NAMALWA (cell line): ENCODE results near the gene RFX7.

Source experiments
- DNase-seq: peaks from one replicate; pipeline ENCODE4 v3.0.0-alpha.2; 2015; ENCODE audit warnings: low spot score

Gene RFX7

DNA sequence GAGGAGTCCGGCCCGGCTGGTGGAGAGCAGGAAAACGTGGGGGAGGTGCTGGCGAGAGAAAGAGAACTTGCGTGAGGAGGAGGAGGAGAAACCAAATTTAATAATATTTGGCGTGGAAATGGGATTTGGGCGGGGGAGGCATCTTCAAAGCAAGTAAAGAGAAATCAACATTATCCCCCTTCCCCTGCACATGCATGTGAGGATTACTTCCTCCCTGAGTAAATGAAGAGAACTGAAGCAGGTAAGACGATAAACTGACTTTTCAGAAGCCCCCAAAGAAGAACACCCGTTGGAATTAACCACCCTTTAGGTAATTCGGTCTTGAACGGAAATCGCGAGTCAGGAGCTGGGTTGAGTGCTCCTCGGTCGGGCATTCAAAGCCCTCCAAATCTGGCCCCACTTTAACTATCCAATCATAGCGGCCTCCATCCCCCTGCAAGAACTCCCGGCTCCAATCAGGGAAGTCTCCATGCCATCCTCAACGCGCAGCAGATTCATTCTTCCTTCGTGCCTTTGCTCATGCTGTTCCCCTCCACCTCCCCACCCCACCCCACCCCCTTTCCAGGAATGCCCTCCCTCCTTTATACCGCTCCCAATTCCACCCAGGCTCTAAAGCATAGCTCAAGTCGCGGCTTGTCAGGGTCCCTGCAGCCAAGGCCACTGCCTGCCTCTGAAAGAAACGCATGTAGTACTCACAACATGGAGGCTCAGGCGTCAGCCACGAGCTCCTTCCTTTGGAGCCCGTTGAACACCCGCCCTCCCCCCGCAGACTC lies 545 bp upstream of the RFX7 start:
- peak; percentile 57 for DNase-seq

DNA sequence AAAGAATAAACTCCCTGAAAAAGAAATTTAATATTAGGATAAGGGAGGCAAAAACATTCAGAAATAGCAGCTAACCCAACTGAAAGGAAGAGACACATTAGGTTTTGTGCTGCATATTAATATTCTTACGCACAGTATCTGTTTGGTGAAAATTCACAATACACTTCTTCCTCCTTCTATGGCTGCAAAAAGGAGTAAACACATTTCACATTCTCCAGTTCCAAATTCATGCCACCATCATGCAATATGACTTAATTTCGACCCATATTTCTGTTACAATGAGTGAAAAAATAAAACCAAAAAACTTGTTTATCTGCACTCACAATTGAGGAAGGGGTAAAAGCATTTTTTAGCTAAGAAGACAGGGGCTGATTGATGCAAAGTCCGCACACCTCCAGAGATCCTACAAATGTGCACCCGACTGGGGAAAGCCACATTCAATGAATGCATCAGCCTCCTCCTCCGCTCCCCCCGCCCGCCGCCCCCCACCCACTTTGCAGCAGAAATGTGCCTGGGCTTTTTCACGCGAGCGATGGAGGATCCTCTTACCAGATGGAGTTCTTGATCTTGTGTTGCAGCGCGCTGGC lies 1.0 kb downstream of the RFX7 start:
- DNase-seq = peak; percentile 62

DNA sequence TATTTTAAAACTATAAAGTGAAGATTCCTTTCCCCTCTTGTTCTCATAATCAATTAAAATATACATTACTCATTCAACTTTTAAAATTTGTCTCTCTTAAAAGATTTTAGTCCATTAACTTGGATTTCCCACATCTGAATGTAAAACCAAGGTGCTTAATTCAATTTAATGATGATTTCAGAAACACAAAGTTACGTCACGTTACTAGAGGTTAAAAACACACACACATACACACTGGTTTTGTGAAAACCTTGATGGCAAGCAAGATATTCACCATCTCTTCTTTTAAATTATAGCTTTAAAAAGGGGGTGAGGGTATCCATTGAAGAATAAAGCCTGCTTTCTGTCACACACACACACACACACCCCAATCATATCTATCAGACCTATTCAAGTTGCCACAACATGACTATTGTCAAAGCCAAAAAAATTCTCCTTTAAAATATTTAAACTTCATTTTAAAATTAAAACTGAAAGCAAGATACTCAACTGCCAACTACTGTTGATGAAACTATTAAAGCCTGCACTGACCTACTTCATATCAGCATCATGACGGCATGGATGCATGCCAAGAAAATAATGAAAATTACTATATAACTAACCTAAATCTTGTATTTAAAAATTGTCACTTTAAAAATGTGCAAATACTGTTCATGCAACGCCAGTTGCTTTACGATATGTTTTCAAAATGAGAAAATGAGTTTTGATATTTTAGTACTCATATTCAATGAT lies 2.1 kb downstream of the RFX7 start:
- DNase-seq = peak; percentile 11

DNA sequence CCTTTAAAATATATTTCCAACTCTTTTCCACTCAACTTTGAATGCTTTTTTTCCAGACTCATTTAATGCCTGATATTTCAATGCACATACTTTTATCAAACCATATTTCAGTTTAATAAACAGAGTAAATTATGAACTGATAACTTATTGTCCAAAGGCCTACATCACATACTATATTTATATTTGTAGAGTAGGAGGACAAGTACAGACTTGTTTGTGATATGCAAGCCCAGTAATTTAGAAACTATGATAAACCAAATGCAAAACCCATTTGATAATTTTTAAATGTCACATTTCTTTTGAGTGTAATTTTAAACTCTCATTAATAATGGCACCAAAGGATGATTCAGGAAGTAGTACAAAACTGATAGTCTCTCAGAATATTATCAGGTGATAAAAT lies 3.3 kb downstream of the RFX7 start:
- DNase-seq = no peak

DNA sequence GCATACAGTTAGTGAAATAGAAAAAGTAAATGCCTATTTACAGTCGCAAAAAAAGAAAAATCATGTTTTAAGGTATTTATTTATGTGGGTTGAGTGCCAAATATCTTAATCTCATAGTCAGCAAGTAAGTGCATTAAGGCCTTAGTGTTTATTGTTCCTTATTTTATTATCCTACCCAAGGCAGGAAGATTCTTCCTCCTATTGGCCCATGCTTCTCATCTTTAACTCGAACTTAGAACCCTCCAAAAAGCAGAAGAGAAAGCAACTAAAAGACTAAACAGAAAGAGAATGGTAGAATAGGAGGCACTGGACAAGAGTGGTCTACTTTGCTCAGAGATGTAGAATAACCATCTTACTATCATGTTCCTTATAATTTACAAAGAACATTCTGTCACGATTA lies 7.5 kb downstream of the RFX7 start:
- no peak for DNase-seq

DNA sequence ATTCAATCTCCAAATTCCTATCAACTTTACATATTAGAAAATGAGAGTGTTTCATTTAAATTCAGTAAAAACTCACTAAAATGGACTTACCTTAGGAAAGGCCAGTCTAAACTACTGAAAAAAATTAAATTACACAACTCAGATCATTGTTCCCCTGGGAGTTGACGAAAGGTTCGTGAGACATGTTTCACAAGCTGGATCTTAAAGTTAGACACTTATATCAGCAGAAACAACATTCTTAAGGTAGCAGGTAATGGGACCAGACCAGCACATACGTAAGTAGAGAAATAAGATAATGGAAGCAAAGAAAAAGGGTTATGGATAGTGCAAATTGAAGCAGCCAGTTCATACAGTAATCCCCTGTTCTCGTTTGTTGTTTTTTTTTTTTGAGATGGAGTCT lies 8.9 kb downstream of the RFX7 start:
- DNase-seq = no peak

DNA sequence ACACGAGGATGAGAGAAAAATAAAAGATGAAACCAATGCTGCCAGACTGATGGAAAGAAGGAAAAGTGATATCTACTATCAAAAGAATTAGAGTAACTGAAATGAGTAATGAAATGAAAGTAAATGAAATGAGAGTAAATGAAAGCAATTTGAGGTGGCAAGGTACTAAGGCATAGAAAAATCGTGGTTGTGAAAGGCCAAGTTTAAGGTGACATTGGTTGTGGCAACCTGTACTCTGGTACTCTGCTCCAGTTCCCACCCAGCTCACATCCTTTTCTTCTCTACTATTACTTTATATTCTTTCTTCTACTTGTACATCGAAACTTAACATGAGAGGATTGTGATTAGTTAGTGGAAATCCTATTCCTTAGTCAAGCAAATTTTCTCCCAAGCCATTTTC lies 10.1 kb downstream of the RFX7 start:
- DNase-seq = no peak

DNA sequence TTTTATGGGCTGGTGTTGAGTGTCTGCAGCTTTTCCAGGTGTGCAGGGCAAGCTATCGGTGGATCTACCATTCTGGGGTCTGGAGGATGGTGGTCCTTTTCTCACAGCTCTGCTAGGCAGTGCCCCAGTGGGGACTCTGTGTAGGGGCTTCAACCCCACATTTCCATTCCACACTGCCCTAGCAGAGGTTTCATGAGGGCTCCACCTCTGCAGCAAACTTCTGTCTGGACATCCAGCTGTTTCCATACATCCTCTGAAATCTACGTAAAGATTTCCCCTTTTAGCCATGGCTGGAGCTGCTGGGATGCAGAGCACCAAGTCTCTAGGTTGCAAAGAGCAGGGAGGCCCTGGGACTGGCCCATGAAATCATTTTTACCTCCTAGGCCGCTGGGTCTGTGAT lies 11.6 kb downstream of the RFX7 start:
- DNase-seq = no peak

DNA sequence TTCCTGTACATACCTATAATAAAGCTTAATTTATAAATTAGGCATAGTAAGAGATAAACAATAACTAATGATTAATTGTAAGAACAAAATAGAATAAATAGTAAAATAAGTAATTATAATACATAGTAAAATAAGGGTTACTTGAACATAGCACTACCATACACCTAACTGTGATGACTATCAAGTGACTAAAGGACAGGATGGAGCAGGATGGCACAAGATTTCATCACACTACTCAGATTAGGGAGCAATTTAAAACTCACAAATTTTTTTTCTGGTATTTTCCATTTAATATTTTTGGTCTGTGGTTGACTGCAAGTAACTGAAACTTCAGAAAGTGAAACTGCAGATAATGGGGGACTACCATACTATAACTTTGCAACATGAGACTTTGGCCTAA lies 14.8 kb downstream of the RFX7 start:
- no peak for DNase-seq

DNA sequence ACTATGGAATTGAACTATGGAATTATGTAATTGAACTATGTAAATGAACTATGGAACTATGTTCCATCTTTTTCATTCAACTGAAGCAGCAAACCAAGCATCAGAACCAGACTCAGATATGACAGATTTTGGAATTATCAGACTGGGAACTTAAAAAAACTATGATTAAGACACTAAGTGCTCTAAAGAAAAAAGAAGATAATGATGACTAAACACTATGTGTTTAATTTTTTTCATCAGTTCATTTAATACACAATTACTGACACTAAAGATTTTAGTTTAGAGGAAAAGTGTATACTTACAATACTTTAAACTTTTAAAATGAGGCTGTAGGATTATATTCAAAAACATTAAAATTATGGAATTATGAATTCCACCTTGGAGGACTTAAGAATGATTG lies 15.3 kb downstream of the RFX7 start:
- DNase-seq = no peak

DNA sequence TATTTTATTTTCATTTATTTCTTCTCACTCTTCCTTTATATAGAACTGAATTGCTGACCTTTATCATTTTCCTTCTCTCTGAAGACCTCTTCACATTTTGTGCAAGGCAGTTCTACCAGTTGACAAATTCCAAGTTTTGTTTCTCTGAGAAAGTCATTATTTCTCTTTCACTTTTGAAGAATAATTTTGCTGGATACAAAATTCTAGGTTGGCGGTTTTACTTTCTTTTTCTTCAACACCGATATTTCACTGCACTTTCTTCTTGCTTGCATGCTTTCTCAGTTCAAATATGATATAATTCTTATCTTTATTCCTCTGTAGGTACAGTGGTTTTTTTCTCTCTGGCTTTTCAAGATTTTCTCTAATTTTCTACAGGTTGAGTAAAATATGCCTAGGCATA lies 15.9 kb downstream of the RFX7 start:
- no peak for DNase-seq

DNA sequence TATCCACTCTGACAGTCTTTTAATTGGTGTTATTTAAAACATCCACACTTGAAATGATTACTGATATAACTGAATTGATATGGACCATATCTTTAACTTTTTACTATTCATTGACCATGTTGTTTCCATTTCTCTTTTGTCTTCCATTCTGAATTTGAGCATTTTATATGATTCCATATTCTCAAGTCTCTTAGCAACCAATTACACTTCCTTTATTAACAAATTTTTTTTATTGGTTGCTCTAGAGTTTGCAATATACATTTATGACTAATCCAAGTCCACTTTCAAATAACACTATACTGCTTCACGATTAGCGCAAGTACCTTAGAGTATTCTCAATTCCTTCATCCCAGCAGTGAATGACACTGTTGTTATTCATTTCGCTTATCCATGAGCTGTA lies 16.4 kb downstream of the RFX7 start:
- DNase-seq = no peak

DNA sequence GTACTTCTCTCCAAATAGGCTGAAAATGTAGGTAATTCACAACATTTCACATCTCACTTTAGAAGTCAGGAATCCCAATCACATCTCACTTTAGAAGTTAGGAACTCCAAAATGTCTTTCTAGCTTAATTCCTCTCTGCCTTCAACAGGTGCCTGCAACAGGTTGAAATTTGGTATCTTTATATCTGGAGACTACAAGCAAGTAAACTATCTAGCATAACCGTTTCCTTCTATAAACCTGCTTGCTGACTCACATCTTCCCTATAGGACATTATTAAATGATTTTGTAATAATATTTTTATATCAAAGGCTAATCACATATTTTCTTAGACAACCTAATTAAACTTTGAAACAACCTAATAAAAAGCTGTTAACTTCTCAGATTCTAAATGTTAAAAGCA lies 18.2 kb downstream of the RFX7 start:
- DNase-seq = no peak

DNA sequence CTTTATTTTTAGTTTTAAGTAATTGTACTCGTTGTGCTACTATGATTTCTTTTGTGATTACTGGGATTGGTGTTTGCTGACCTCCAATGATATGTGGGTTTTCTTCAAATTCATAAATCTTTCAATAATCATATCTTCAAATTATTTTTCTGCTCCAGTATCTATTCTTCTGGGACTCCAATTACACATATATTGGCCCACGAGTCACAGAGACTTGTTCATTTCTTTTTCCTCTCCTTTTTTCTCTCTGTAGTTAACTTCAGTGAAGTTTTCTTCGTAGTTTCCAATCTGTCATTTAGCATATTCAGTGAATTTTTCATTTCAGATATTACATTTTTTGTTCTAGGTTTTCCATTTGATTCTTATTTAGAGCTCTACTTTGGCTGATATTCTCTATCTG lies 21.4 kb downstream of the RFX7 start:
- DNase-seq = no peak

DNA sequence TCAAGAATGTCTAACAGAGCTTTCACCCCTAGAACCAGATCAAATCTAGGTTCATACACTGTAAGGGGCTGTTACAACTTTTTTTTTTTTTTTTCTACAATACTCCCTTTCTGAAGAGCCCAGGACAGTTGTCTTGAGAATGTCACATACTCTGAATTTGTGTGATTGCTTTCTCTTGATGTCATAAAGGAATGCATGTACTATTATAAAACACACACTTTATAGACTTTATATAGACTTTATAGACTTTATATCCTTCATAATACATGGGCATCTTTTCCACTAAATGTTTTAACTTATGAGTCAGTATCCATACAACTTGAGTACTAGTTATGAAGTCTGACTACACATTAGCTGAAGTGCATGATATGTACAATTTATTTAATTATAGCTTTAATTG lies 26.3 kb downstream of the RFX7 start:
- DNase-seq = no peak

DNA sequence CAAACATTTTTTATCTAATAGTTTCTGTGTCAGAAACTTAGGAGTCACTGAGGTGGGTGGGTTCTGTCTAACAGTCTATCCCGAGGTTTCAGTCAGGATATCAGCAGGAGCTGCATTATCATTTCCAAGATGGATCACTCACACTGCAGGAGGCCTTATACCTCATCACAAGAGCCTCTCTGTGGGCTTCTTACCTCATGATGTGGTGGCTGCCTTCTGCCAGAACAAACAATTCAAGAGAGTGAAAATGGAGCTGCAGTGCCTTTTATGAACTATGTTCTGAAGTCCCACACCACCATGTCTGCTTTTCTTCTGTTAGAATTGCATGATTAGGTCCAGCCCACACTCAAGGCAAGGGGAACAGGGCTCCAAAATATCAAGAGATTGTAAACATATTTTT lies 27.9 kb downstream of the RFX7 start:
- no peak for DNase-seq

DNA sequence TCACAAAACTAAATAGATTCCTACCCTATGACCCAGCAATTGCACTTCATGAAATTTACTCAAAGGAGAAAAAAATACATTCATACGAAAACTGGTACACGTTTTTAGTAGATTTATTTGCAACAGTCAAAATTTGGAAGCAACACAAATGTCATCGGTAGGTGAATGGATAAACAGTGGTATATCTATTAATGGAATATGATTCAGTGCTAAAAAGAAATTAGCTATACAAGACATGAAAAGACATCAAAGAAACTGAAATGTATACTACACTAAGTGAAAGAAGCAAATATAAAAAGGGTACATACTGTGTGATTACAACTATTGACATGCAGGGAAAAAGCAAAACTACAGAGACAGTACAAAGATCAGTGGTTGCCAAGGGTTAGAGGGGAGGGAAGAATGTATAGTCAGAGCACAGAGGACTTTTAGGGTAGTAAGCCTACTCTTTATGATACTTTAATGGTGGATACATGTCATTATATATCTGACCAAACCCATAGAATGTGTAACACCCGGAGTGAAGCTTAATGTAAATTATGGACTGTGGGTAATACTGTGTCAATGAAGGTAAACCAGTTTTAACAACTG lies 31.6 kb downstream of the RFX7 start:
- no peak for DNase-seq

DNA sequence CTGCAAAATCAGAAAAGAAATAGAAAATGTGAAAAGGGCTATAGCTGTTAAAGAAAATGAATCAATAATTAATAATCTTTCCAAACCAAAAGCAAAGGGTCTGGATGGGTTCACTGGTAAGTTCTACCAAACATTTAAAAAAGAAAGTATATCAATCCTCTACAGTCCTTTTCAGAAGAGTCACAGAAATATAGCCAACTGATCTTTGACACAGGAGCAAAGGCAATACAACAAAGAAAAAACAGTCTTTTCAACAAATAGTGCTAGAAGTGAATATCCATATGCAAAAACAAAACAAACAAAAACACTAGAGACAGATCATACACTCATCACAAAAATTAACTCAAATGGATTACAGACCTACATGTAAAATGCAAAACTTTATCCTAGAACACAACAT lies 32.6 kb downstream of the RFX7 start:
- no peak for DNase-seq

DNA sequence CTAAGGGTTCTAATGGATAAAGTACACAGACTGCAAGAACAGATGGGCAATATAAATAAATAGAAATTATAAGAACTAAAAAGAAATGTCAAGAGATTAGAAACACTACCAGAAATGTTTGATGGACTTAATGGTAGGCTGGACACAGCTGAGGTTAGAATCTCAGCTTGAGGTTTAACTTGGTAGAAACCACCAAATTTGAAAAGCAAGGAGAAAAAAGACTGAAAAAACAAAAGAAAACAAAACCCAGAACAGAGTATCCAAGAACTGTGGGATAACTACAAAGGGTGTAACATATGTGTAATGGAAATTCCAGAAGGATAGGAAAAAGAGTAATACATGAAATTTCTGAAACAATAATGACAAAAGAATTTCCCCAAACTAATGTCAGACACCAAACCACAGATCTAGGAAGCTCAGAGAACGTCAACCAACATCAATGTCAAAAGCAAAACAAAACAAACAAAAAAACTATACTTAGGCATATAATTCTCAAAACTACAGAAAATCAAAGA lies 35.0 kb downstream of the RFX7 start:
- peak; percentile 18 for DNase-seq

DNA sequence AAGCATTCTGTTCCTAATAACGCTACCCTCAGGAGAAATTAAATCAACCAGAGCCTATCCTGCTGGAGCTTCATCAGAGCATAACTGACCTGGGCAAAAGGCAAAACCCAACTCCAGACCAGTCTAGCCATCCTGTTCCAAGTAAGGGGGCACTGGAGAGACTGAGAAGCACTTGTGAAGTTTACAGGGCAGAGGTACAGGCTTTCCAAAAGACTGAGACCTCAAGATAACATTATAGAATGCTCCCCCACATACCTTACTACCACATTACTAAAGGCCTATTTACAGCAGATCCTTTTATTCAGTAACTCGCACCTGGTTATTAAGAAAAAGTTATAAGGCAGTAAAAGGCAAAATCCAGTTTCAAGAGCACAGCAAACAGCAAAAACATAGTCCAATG lies 35.5 kb downstream of the RFX7 start:
- peak; percentile 40 for DNase-seq

DNA sequence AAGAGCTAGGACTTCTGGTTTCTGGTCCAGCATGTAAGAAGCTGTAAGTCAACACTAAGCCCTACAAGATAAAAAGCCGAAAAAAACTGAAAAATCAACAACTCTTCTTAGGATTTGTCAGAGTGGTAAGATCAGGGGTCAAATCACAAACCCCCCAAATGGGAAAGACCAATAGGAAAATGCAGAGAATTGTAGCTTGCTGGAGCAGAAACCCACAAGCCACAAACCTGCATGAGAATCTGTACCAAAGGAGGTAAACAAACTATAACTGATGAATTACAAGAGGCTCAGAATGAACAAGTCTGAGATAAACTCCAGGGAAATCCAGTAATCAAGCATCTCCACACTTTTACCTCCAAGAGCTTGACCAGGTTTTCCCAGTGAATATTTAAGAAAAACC lies 36.0 kb downstream of the RFX7 start:
- peak; percentile 50 for DNase-seq

DNA sequence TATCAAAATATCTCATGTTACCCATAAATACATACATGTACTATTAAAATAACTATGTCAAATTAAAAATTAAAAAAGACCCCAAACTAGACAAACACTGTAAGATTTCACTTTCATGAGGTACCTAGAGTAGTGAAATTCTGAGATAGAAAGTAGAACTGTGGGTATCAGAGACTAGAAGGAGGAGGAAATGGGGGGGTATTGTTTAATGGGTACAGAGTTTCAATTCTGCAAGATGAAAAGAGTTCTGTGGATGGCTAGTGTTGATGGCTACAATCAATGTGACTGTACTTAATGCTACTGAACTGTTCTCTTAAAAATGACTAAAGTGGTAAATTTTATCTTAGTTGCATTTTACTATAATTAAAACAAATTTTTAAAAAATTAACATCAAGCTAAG lies 36.6 kb downstream of the RFX7 start:
- peak; percentile 23 for DNase-seq
